ENCODE results near the gene IL27RA.

DNA sequence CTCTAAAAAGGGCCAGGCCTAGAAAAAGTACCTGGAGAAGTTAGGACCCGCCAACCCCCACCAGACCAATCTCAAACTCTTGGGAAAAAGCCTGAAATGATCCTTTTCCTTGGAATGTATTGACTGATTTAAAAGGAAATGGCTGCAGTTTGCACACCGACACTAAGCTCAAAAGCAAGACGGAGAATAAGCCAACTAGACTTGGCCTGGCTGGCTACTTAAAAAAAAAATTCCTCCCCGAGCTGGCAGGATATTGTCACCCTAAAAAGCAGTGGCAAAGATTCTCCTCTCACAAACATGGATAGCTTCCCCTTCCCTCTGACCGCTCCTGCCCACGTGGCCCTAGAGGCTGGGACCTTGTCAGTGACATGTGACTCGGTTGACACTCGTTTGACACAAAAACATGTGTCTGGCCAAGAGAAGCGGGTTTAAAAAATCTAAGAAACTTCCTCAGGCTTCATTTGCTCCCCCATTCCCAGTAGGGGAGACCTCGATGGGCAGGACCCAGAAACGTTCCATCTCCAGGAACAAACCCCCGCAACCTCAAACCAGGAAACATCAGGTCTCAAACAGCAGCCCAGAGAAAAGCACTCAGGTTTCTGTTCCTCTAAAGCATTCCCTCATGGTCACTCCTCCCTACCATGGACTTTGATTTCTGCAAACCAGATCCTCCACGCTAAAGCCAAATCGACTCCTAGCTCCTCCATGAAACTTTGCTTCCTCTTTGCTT is 26.8 kb upstream of the IL27RA start:
- TF ChIP-seq, protein P1, sequence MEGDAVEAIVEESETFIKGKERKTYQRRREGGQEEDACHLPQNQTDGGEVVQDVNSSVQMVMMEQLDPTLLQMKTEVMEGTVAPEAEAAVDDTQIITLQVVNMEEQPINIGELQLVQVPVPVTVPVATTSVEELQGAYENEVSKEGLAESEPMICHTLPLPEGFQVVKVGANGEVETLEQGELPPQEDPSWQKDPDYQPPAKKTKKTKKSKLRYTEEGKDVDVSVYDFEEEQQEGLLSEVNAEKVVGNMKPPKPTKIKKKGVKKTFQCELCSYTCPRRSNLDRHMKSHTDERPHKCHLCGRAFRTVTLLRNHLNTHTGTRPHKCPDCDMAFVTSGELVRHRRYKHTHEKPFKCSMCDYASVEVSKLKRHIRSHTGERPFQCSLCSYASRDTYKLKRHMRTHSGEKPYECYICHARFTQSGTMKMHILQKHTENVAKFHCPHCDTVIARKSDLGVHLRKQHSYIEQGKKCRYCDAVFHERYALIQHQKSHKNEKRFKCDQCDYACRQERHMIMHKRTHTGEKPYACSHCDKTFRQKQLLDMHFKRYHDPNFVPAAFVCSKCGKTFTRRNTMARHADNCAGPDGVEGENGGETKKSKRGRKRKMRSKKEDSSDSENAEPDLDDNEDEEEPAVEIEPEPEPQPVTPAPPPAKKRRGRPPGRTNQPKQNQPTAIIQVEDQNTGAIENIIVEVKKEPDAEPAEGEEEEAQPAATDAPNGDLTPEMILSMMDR (conservative IDR thresholded peaks at IDR 0.05; ENCODE audit: low read depth, low read length), result no peak
- no peak for TF ChIP-seq MXI1 (IDR thresholded peaks at IDR 0.05; ENCODE audit: borderline replicate concordance, low read depth, low read length)

Data from IMR-90 (cell line).